Endothelial cell of umbilical vein (primary cell): ENCODE measurements around the gene CHD9. TPM values are rescaled to one million over a fixed set of nuclear protein-coding genes. Genes with fewer than 3 reads are reported as not detected.

ENCODE experiments used
- BruUV-seq: library from RNA; stranded (reverse); fragments of 400-500 nt; replicated peaks from 2 replicates; lab custom pipeline; 2021; lab: Mats Ljungman, UMichigan
- CTCF ChIA-PET: fragments of 300-600, 350-600 bp; sonication (Branson Sonifier 250); formaldehyde crosslinking; loops from one replicate; lab custom pipeline; 2021; ENCODE audit warnings: antibody characterized with exemption, inconsistent platforms; lab: Charles Lee
- POLR2A ChIA-PET: fragments of 300-600, 350-600 bp; sonication (Branson Sonifier 250); formaldehyde crosslinking; loops from one replicate; lab custom pipeline; 2021; ENCODE audit warnings: antibody characterized with exemption, inconsistent platforms; lab: Charles Lee
- DNase-seq: peaks from one replicate; pipeline ENCODE4 v3.0.0-alpha.2; 2011; ENCODE audit warnings: low read depth, low spot score
- FAIRE-seq: peaks from 2 replicates; lab custom pipeline; 2011; peaks lifted over from hg19 to GRCh38; lab: Jason Lieb, UNC
- H2AFZ ChIP-seq: 2 replicates; pipeline ENCODE4 v1.6.0; 2012; ENCODE audit warnings: low read depth, low read length, control low read depth, inconsistent platforms
- H3K27ac ChIP-seq: 2 replicates; pipeline ENCODE4 v1.5.1; 2011; ENCODE audit warnings: low read depth, mild to moderate bottlenecking, control low read depth, low read length, moderate library complexity; ENCODE audit not compliant: insufficient read depth
- H3K27me3 ChIP-seq, 2 experiments: 2 replicates each; pipeline versions ENCODE4 v1.6.0 to v1.6.1; 2011; ENCODE audit warnings: low read length in 2 of 2, mixed read lengths in 1 of 2; ENCODE audit not compliant: control insufficient read depth in 2 of 2, insufficient read depth in 2 of 2
- H3K36me3 ChIP-seq, 2 experiments: 2 replicates in 1 of 2; 3 replicates in 1 of 2; pipeline ENCODE4 v1.5.1; 2011; ENCODE audit warnings: low read length in 2 of 2, mild to moderate bottlenecking in 1 of 2, moderate library complexity in 1 of 2; ENCODE audit not compliant: control insufficient read depth in 2 of 2, insufficient read depth in 2 of 2; ENCODE audit errors: extremely low read depth in 1 of 2
- H3K4me1 ChIP-seq: 3 replicates; pipeline ENCODE4 v1.5.1; 2011; ENCODE audit warnings: mild to moderate bottlenecking, low read length; ENCODE audit not compliant: control insufficient read depth, insufficient read depth; ENCODE audit errors: extremely low read depth
- H3K4me2 ChIP-seq: 2 replicates; pipeline ENCODE4 v1.6.1; 2011; ENCODE audit warnings: low read length, control low read depth, mixed read lengths; ENCODE audit not compliant: insufficient read depth
- H3K4me3 ChIP-seq, 3 experiments: fragments of 200-600 bp in 1 of 3; sonication (generic), shearing (Covaris generic) in 1 of 3; replicated peaks in 1 of 3; 2 replicates each; pipeline ENCODE4 v1.5.1; 2011 to 2016; ENCODE audit warnings: control low read depth in 3 of 3, low read length in 3 of 3, mild to moderate bottlenecking in 2 of 3, inconsistent platforms in 1 of 3, low read depth in 1 of 3, moderate library complexity in 1 of 3; ENCODE audit not compliant: insufficient read depth in 1 of 3
- H3K79me2 ChIP-seq: 2 replicates; pipeline ENCODE4 v1.6.0; 2012; ENCODE audit warnings: low read length, inconsistent platforms; ENCODE audit not compliant: control insufficient read depth, insufficient read depth
- H3K9ac ChIP-seq: replicated peaks from 2 replicates; pipeline ENCODE3; 2011; ENCODE audit warnings: low read length, control low read depth; ENCODE audit not compliant: insufficient read depth; ENCODE audit errors: extremely low read depth
- H3K9me1 ChIP-seq: replicated peaks from 3 replicates; pipeline ENCODE4 v1.6.0; 2011; ENCODE audit warnings: mild to moderate bottlenecking, low read length; ENCODE audit not compliant: control insufficient read depth, insufficient read depth; ENCODE audit errors: extremely low read depth
- H3K9me3 ChIP-seq: replicated peaks from 2 replicates; pipeline ENCODE4 v1.5.1; 2012; ENCODE audit warnings: low read length, inconsistent platforms; ENCODE audit not compliant: control insufficient read depth, insufficient read depth
- H4K20me1 ChIP-seq: replicated peaks from 2 replicates; pipeline ENCODE3; 2011; ENCODE audit warnings: mild to moderate bottlenecking, low read length; ENCODE audit not compliant: control insufficient read depth, insufficient read depth; ENCODE audit errors: extremely low read depth
- CTCF ChIP-seq, 2 donors: IDR thresholded peaks; 1 replicate in 1 of 2; 2 replicates in 1 of 2; pipeline ENCODE4 v1.5.1; 2011; ENCODE audit warnings: low read length in 2 of 2, mild to moderate bottlenecking in 2 of 2, moderate library complexity in 2 of 2, control low read depth in 1 of 2, inconsistent platforms in 1 of 2, low read depth in 1 of 2; ENCODE audit not compliant: insufficient read depth in 1 of 2; ENCODE audit errors: extremely low read depth in 1 of 2
- EZH2 ChIP-seq: IDR thresholded peaks from 2 replicates; pipeline ENCODE4 v1.6.1; 2012; ENCODE audit warnings: borderline replicate concordance, low read depth, mild to moderate bottlenecking, moderate library complexity, low read length, inconsistent platforms; ENCODE audit not compliant: severe bottlenecking
- FOS ChIP-seq: IDR thresholded peaks from 2 replicates; pipeline ENCODE4 v1.6.1; 2011; ENCODE audit warnings: mild to moderate bottlenecking, low read length, moderate library complexity, borderline replicate concordance; ENCODE audit not compliant: insufficient read depth
- GATA2 ChIP-seq: IDR thresholded peaks from 2 replicates; pipeline ENCODE4 v1.7.0; 2011; ENCODE audit warnings: low read depth, mild to moderate bottlenecking, moderate library complexity, mixed read lengths, low read length; ENCODE audit not compliant: insufficient read length, insufficient read depth
- JUN ChIP-seq: IDR thresholded peaks from 2 replicates; pipeline ENCODE4 v1.6.1; 2011; ENCODE audit warnings: borderline replicate concordance, low read depth; ENCODE audit not compliant: insufficient read length, insufficient read depth
- MAX ChIP-seq: IDR thresholded peaks from 2 replicates; pipeline ENCODE4 v1.6.1; 2011; ENCODE audit not compliant: insufficient read depth, insufficient read length
- MYC ChIP-seq: IDR thresholded peaks from one replicate; pipeline ENCODE4 v1.6.1; 2011; ENCODE audit warnings: mild to moderate bottlenecking, low read depth, low read length
- POLR2A ChIP-seq: IDR thresholded peaks from 2 replicates; pipeline ENCODE4 v1.6.1; 2012; ENCODE audit warnings: low read depth, mild to moderate bottlenecking, control low read depth, low read length
- POLR2AphosphoS5 ChIP-seq: IDR thresholded peaks from 2 replicates; pipeline ENCODE4 v1.6.1; 2012; ENCODE audit warnings: low read depth, mild to moderate bottlenecking, control low read depth, low read length, moderate library complexity; ENCODE audit not compliant: insufficient read depth
- dilution Hi-C: fragments of 300-500 bp; cut with MboI; formaldehyde crosslinking; loops from one replicate; pipeline ENCODE4 v1.15.0; 2019; ENCODE audit warnings: low sequenced_read_pairs; ENCODE audit not compliant: extremely low pct_ligation_motif_present
- intact Hi-C: fragments of 100-400 bp; cut with micrococcal nuclease; formaldehyde crosslinking; loops from one replicate; pipeline ENCODE4 v1.10.0; 2022
- polyA plus RNA-seq, 4 experiments: library from polyadenylated mRNA; depleted of rRNA in 3 of 4; stranded (reverse) in 3 of 4; unstranded in 1 of 4; fragments of >200 nt; gene quantifications; 2 replicates each; pipeline versions ENCODE4 v1.2.1 to v1.2.3, GENCODE V29; 2011 to 2012; ENCODE audit warnings: missing spikeins in 1 of 4
- total RNA-seq: library from RNA; stranded (reverse); gene quantifications from 2 replicates; pipeline ENCODE4 v1.2.3, GENCODE V29; 2021

The CHD9 gene
- total and polyA plus RNA-seq, 2 donors (not counting 3 experiments of a cell fraction or from before 2014, with no cell fraction given) = 9.9 to 59.2 TPM

- CTCF ChIA-PET = no interaction called here
- Histone ChIP-seq H4K20me1 (no peaks in the 10 kb centered on the region), H3K9ac (no peak overlapping the region), H3K4me3 (no peak overlapping the region), H3K9me1 (no peaks in the 10 kb centered on the region), H3K4me1 (no peaks in the 10 kb centered on the region), H3K27ac (no peak overlapping the region), H3K27me3 (no peaks in the 10 kb centered on the region), H3K79me2 (peaks cover 8% of the 10 kb centered on the region), H3K36me3 (no peaks in the 10 kb centered on the region), H3K4me2 (no peak overlapping the region), H3K9me3 (no peaks in the 10 kb centered on the region), H2AFZ (no peak overlapping the region)
- intact Hi-C loops (no loop called here), dilution Hi-C loops (no loop called here)
- no peak for FAIRE-seq
- no peak for DNase-seq
- POLR2A ChIA-PET = interaction anchor here (0.5 kb wide), 1 partner anchor 50 kb away, joined by 6 read pairs; no protein-coding TSS in a partner anchor
- TF ChIP-seq CTCF (IDR thresholded peaks at IDR 0.05; ENCODE audit: extremely low read depth in 1 of 2, insufficient read depth in 1 of 2, low read depth in 1 of 2, low read length in 2 of 2) = no peak
- no peak for TF ChIP-seq GATA2
- no peak for TF ChIP-seq FOS
- no peak for TF ChIP-seq POLR2A
- no peak for TF ChIP-seq JUN
- no peak for TF ChIP-seq POLR2AphosphoS5
- no peak for TF ChIP-seq MYC
- TF ChIP-seq MAX = no peak
- TF ChIP-seq EZH2 = no peak
- BruUV-seq = no TSS peak
These were observed 147.1 kb downstream of the CHD9 start for GRCh38 chr16:53201900-53202299.
